Measurements from ENCODE around the gene ANKRD63.

GRCh38 chr15:40278026-40278425, 4.8 kb downstream of the ANKRD63 start:
- TF ChIP-seq CTCF (IDR thresholded peaks at IDR 0.05): no peak
- no peak for TF ChIP-seq EZH2 (IDR thresholded peaks at IDR 0.05; ENCODE audit: borderline replicate concordance, insufficient read depth, low read depth, low read length, poor library complexity, severe bottlenecking)

Data from B cell (primary cell).